Activated CD4-positive, alpha-beta T cell treated with anti-CD3 and anti-CD28 coated beads, Interleukin-2, amount 10 ng/mL, durations not matched to agents 24 days and 14 days (primary cell): ENCODE measurements around the gene LYPLA2. TPM values are rescaled to one million over a fixed set of nuclear protein-coding genes. Genes with fewer than 3 reads are reported as not detected.

Experiments used
- total RNA-seq: library from RNA; stranded (reverse); gene quantifications from 2 replicates; pipeline ENCODE4 v1.2.3, GENCODE V29; 2022

LYPLA2 gene
- total RNA-seq, 1 donor from 2014 or later, result 92.4 TPM

Other genes starting within 250 kb of the LYPLA2 start
- gene ID3, start 231.6 kb upstream of the LYPLA2 start, total RNA-seq, result 21.2 and 23.5 TPM in 2 replicates
- 1,147 and 1,194 TPM in 2 replicates for gene RPL11, start 99.3 kb upstream of the LYPLA2 start, total RNA-seq
- gene ELOA, start 47.7 kb upstream of the LYPLA2 start, total RNA-seq, result 51.9 and 54.3 TPM in 2 replicates
- gene PITHD1, start 12.7 kb upstream of the LYPLA2 start, total RNA-seq, result 83.0 and 88.6 TPM in 2 replicates
- gene GALE, start 9.6 kb downstream of the LYPLA2 start, total RNA-seq, result 66.3 and 73.5 TPM in 2 replicates
- 20.4 and 20.7 TPM in 2 replicates for gene HMGCL, start 34.3 kb downstream of the LYPLA2 start, total RNA-seq
- 3.4 and 3.5 TPM in 2 replicates for gene FUCA1, start 77.1 kb downstream of the LYPLA2 start, total RNA-seq
- gene CNR2, start 122.2 kb downstream of the LYPLA2 start, total RNA-seq, result 0.02 TPM in 1 of 2 replicates, not detected in the other
- 140 TPM in 2 replicates for gene PNRC2, start 168.7 kb downstream of the LYPLA2 start, total RNA-seq
- 236 and 247 TPM in 2 replicates for gene SRSF10, start 189.2 kb downstream of the LYPLA2 start, total RNA-seq